GM18907 (cell line): ENCODE data around the gene VWF.
A peak's percentile ranks its signal among the peaks of the same experiment; 100 is the strongest.
"Not testable (repeated sequence)": the region's sequence is repeated elsewhere in the genome, so short reads cannot be mapped to it uniquely, and the experiment has no call there.

ENCODE experiments used
- ATAC-seq: cut with Tn5 transposase; IDR thresholded peaks from one replicate; pipeline ENCODE4 v1.9.1; 2021; ENCODE audit warnings: mild to moderate bottlenecking, moderate library complexity; ENCODE audit not compliant: unreplicated experiment

VWF gene

GRCh38 chr12:6124411-6125309, at the start of gene VWF:
TSS of gene VWF (minus strand) at chr12:6124670. CDS start at chr12:6123196, 1,474 bp downstream.
- no peak for ATAC-seq

GRCh38 chr12:6172862-6173261, 48.4 kb upstream of the VWF start:
- ATAC-seq: no peak

GRCh38 chr12:6172086-6172485, 47.6 kb upstream of the VWF start:
- ATAC-seq: no peak

- ATAC-seq: no peak
Measured at GRCh38 chr12:6171409-6172015, 47.0 kb upstream of the VWF start.

GRCh38 chr12:6167327-6168280, 43.1 kb upstream of the VWF start:
- ATAC-seq: peak; percentile 64

GRCh38 chr12:6166808-6167207, 42.3 kb upstream of the VWF start:
- peak; percentile 5 for ATAC-seq

- no peak for ATAC-seq
Measured at GRCh38 chr12:6165395-6165794, 40.9 kb upstream of the VWF start.

GRCh38 chr12:6163416-6164060, 39.1 kb upstream of the VWF start:
- ATAC-seq: no peak

- no peak for ATAC-seq
Measured at GRCh38 chr12:6161124-6161882, 36.8 kb upstream of the VWF start.

GRCh38 chr12:6160049-6160649, 35.7 kb upstream of the VWF start:
- ATAC-seq: not testable (repeated sequence)

GRCh38 chr12:6159166-6160011, 34.9 kb upstream of the VWF start:
- not testable (repeated sequence) for ATAC-seq

GRCh38 chr12:6158749-6159148, 34.3 kb upstream of the VWF start:
- no peak for ATAC-seq

GRCh38 chr12:6158255-6158654, 33.8 kb upstream of the VWF start:
- no peak for ATAC-seq

GRCh38 chr12:6157482-6157881, 33.0 kb upstream of the VWF start:
- no peak for ATAC-seq

GRCh38 chr12:6154730-6155459, 30.4 kb upstream of the VWF start:
- no peak for ATAC-seq

- not testable (repeated sequence) for ATAC-seq
Measured at GRCh38 chr12:6148722-6149121, 24.3 kb upstream of the VWF start.

- no peak for ATAC-seq
Measured at GRCh38 chr12:6148061-6148460, 23.6 kb upstream of the VWF start.

- no peak for ATAC-seq
Measured at GRCh38 chr12:6146951-6147350, 22.5 kb upstream of the VWF start.
